ENCODE results near the gene TSPAN13. TPM values are rescaled to one million over a fixed set of nuclear protein-coding genes. Genes with fewer than 3 reads are reported as not detected.

The TSPAN13 gene
- total and polyA plus RNA-seq, 2 donors (not counting 1 experiment from before 2014, with no cell fraction given), result 2.5 to 2.8 TPM

- no peak overlapping the region for H3K27ac ChIP-seq (ENCODE audit: insufficient read depth, low read length)
- H3K9me3 ChIP-seq (ENCODE audit: control insufficient read depth, insufficient read depth, low read depth, low read length), result no peaks in the 10 kb centered on the region
- H3K4me1 ChIP-seq (ENCODE audit: control insufficient read depth, extremely low read depth, insufficient read depth, low read length), result no peaks in the 10 kb centered on the region
- TF ChIP-seq CTCF (conservative IDR thresholded peaks at IDR 0.05 in 1 of 2, IDR thresholded peaks at IDR 0.05 in 1 of 2; ENCODE audit: low read depth in 1 of 2, low read length in 2 of 2), result no peak
- H3K9ac ChIP-seq (ENCODE audit: insufficient read depth, low read length), result no peak overlapping the region
- no peaks in the 10 kb centered on the region for H4K20me1 ChIP-seq (ENCODE audit: control insufficient read depth, extremely low read depth, insufficient read depth, low read length)
- H3K4me3 ChIP-seq (replicated peaks in 1 of 4; ENCODE audit: control extremely low read depth in 1 of 4, insufficient read depth in 1 of 4, low read depth in 3 of 4, low read length in 4 of 4), result no peak overlapping the region
- no peak overlapping the region for H3K4me2 ChIP-seq (ENCODE audit: extremely low read depth, insufficient read depth, low read length)
- H3K79me2 ChIP-seq (ENCODE audit: control insufficient read depth, insufficient read depth, low read length), result no peaks in the 10 kb centered on the region
- H3K27me3 ChIP-seq (ENCODE audit: control insufficient read depth, insufficient read depth, low read length), result no peaks in the 10 kb centered on the region
- no peak overlapping the region for H2AFZ ChIP-seq (ENCODE audit: low read length)
- H3K36me3 ChIP-seq (ENCODE audit: control insufficient read depth, insufficient read depth, low read length), result no peaks in the 10 kb centered on the region
- no peak for DNase-seq (ENCODE audit: low read depth in 2 of 2)
These were observed 20.7 kb downstream of the TSPAN13 start for GRCh38 chr7:16774294-16774693.

GRCh38 chr7:16774986-16775385, 21.4 kb downstream of the TSPAN13 start:
- Histone ChIP-seq H3K9me3 (ENCODE audit: control insufficient read depth, insufficient read depth, low read depth, low read length) (no peaks in the 10 kb centered on the region), H4K20me1 (ENCODE audit: control insufficient read depth, extremely low read depth, insufficient read depth, low read length) (no peaks in the 10 kb centered on the region)

GRCh38 chr7:16776053-16776452, 22.5 kb downstream of the TSPAN13 start:
- Histone ChIP-seq H3K9me3 (ENCODE audit: control insufficient read depth, insufficient read depth, low read depth, low read length) (no peaks in the 10 kb centered on the region), H3K4me2 (ENCODE audit: extremely low read depth, insufficient read depth, low read length) (no peak overlapping the region), H3K4me1 (ENCODE audit: control insufficient read depth, extremely low read depth, insufficient read depth, low read length) (no peaks in the 10 kb centered on the region), H3K9ac (ENCODE audit: insufficient read depth, low read length) (no peak overlapping the region), H3K27ac (ENCODE audit: insufficient read depth, low read length) (no peak overlapping the region), H4K20me1 (ENCODE audit: control insufficient read depth, extremely low read depth, insufficient read depth, low read length) (no peaks in the 10 kb centered on the region), H3K27me3 (ENCODE audit: control insufficient read depth, insufficient read depth, low read length) (no peaks in the 10 kb centered on the region), H3K36me3 (ENCODE audit: control insufficient read depth, insufficient read depth, low read length) (no peaks in the 10 kb centered on the region), H3K79me2 (ENCODE audit: control insufficient read depth, insufficient read depth, low read length) (no peaks in the 10 kb centered on the region), H3K4me3 (replicated peaks in 1 of 4; ENCODE audit: control extremely low read depth in 1 of 4, insufficient read depth in 1 of 4, low read depth in 3 of 4, low read length in 4 of 4) (no peak overlapping the region), H2AFZ (ENCODE audit: low read length) (no peak overlapping the region)
- no peak for DNase-seq (ENCODE audit: low read depth in 2 of 2)
- TF ChIP-seq CTCF (conservative IDR thresholded peaks at IDR 0.05 in 1 of 2, IDR thresholded peaks at IDR 0.05 in 1 of 2; ENCODE audit: low read depth in 1 of 2, low read length in 2 of 2), result no peak
- TF ChIP-seq EZH2 (IDR thresholded peaks at IDR 0.05; ENCODE audit: low read length, missing control alignments), result no peak

More at GRCh38 chr7:16774986-16775385, 21.4 kb downstream of the TSPAN13 start:
- Histone ChIP-seq H3K36me3 (ENCODE audit: control insufficient read depth, insufficient read depth, low read length) (no peaks in the 10 kb centered on the region), H3K27me3 (ENCODE audit: control insufficient read depth, insufficient read depth, low read length) (no peaks in the 10 kb centered on the region), H3K27ac (ENCODE audit: insufficient read depth, low read length) (no peak overlapping the region), H2AFZ (ENCODE audit: low read length) (no peak overlapping the region), H3K4me2 (ENCODE audit: extremely low read depth, insufficient read depth, low read length) (no peak overlapping the region), H3K9ac (ENCODE audit: insufficient read depth, low read length) (no peak overlapping the region), H3K79me2 (ENCODE audit: control insufficient read depth, insufficient read depth, low read length) (no peaks in the 10 kb centered on the region), H3K4me1 (ENCODE audit: control insufficient read depth, extremely low read depth, insufficient read depth, low read length) (no peaks in the 10 kb centered on the region), H3K4me3 (replicated peaks in 1 of 4; ENCODE audit: control extremely low read depth in 1 of 4, insufficient read depth in 1 of 4, low read depth in 3 of 4, low read length in 4 of 4) (no peak overlapping the region)
- TF ChIP-seq CTCF (conservative IDR thresholded peaks at IDR 0.05 in 1 of 2, IDR thresholded peaks at IDR 0.05 in 1 of 2; ENCODE audit: low read depth in 1 of 2, low read length in 2 of 2), result no peak
- no peak for TF ChIP-seq EZH2 (IDR thresholded peaks at IDR 0.05; ENCODE audit: low read length, missing control alignments)
- DNase-seq (ENCODE audit: low read depth in 2 of 2), result no peak
